GM18951 (cell line): ENCODE results near the gene POU2AF2.

Source experiments
- POLR2A ChIP-seq: IDR thresholded peaks from 4 replicates; pipeline ENCODE4 v1.6.1; 2011; ENCODE audit warnings: mild to moderate bottlenecking; ENCODE audit not compliant: insufficient read length, insufficient read depth; ENCODE audit errors: extremely low read depth
- in situ Hi-C: fragments of 300-500 bp; cut with MboI; formaldehyde crosslinking; loops from one replicate; pipeline ENCODE4 v1.12.0; 2022; ENCODE audit warnings: low sequenced_read_pairs, mixed read lengths, inconsistent platforms; ENCODE audit not compliant: unreplicated experiment

POU2AF2 gene

DNA sequence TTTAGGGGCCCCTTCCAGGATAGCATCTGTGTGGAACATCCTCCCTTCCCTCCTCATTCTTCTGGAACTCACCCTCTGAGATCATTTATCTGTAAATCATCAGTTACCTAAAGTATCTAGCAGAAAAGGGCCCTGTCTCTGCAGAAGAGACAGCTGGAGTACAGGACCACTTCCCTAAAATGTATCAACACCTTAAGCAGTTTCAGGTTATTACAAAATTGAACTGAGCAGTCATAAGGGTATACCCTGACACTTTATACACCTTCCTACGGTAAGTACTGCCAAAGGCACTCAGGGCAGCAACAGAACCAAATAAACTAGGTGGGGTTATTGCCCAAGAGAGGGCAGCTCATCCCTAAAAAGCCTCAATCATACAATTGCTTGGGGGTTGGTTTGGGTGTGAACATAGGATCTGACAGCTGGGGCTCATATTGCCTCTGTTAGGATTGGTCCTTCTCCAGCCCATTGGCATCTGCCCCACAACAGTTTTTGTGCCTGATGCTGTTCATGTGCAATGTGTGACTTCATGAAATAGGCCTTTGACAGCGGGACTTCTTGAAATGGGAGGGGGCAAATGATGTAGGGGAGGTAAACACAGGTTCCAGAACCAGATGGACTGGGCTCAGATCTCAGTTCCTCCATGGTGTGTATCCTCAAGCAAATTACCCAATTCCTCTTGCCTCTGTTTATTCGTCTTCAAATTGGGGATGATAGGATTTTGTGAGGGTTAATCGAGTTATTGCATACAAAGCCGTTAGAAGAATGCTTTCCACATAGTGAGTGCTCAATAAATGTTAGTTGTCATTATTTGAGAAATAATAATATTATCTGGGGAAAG lies 55.7 kb downstream of the POU2AF2 start:
- in situ Hi-C loops = no loop called here
- no peak for TF ChIP-seq POLR2A

DNA sequence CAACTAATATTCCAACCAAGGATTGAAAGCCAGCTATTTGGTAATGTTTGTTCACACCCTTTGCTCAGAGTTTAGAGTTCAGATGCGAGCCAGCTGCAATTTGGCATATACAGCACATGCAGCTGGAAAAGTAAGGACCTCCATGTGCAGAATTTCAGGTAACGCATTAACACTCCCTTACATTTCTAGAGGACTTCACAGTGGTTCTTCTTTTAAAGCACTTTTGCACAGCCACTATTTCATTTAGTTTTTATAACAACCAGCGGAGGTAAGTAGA lies 56.3 kb downstream of the POU2AF2 start:
- in situ Hi-C loops = no loop called here
- no peak for TF ChIP-seq POLR2A

DNA sequence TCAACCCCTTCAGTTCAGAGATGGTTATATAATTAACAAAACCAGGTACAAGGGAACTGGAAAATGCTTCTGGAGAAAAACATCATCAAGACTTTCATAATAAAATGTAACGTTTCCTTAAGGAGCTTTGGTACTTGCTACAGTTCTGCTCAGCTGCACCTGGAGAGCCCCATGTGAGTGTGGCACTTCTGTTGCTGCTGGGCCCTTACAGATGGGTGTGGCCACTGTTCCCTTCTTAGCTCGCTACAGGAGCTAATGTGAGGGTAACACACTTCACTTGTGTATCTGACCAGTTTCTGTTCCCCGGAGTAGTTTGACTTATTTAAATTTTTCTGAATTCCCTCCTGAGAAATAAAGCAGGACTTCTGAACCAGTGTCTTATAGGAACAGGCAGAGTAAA lies 56.8 kb downstream of the POU2AF2 start:
- in situ Hi-C loops = no loop called here
- no peak for TF ChIP-seq POLR2A

DNA sequence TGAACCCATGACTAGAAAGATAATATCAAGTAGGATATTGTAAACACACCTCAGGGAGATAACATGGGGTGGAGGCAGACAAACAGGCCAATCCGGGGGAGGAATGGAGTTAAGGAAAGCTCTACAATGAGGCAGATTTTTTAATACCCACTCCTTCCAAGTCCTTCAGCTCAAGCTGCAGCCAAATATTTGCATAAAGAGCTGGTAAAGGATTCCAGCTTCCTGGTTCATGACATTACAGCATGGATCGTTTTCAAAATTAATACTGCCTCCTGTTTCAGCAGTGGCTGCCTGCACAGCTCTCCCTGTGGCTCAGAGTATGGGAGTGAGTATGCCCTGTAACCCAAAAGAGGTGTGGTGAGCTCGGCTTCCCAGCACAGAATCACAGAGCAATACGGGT lies 57.9 kb downstream of the POU2AF2 start:
- in situ Hi-C loops = no loop called here
- TF ChIP-seq POLR2A = no peak

DNA sequence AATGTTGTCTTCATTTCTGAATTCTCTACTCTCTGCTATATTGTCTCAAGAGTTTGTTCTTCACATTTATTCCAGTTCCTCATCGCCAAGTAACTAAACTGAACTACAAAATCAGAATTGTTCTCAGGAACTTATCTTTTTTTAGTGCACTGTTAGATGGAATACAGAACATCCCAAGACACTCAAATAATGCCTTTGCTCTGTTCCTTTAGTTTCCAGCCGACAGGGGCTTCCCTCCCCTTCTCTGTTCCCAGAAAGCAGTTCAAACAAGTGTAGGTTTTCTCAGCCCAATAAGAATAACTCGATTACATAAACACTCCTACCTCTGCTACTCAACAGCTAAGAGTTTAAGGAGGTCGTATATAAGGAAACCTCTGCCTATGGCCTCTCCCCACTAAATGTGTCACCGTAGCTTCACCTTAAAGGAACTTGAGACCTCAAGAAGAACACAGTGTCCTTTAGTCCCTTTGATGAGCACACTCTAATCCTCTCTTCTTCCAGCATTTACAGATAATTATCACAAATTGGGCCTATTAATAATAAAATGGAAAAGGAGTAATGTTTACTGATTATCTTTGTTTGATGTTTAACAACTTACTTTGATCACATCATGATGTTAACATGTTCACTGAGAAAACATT lies 59.8 kb downstream of the POU2AF2 start:
- TF ChIP-seq POLR2A = no peak
- in situ Hi-C loops = no loop called here

DNA sequence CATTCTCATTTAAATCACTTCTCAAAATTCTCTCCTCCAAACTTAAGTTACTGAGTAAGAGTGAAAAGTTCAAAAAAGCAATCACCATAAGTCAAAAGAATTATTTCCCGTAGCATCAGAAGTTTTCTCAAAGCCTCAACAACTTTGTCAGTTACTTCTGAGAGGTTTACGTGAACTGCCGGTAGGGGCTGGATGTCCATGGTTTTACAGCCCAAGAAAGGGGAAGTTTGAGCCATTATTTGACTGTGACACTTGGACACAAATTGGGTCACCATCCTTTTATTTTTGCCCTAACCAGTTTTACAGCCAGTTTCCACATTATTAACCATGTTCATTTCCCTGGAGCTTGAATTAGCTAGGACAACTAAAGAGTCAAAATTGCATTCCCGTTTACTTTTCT lies 60.4 kb downstream of the POU2AF2 start:
- no peak for TF ChIP-seq POLR2A
- in situ Hi-C loops = no loop called here

DNA sequence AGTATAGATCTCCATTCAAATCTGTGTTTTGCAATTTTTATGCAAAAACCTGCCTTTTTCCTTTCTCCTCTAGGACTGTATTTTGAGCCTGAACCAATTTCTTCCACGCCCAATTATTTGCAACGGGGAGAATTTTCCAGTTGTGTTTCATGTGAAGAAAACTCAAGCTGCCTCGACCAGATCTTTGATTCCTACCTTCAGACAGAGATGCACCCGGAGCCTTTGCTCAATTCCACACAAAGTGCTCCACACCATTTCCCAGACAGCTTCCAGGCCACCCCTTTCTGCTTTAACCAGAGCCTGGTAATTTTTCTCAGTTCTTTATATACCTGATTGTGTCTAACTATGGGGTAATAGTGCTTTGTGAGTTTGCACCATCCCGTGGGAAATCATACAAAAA lies 60.8 kb downstream of the POU2AF2 start:
- no peak for TF ChIP-seq POLR2A
- in situ Hi-C loops = no loop called here

DNA sequence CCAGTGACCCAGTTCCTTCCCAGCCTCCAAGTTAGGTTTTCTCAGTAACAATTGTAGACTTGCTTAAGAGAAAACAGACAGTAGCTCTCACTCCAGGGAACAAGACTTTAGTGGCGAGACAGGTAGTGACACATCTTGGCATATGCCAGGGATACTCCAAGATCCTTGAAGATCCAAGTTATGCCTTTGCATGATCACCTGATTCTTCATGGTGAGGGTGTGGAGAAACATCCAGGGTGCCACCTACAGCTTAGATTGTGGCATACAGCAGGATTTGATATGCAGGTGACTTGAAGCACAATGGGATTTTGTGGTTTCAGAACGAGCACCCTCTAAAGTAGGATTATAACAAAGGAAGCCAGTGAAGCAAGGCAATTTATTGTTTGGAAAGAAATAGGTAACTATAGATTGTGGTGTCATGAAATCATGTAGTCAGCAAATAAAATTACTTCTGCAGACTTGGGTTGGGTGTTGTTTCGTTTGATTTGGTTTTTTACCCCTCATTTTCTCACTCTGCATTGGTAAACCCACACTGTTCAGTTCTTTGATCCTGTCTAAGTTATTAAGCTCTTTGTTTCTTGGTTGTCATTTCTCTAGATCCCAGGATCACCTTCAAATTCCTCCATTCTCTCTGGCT lies 62.1 kb downstream of the POU2AF2 start:
- in situ Hi-C loops = no loop called here
- no peak for TF ChIP-seq POLR2A

DNA sequence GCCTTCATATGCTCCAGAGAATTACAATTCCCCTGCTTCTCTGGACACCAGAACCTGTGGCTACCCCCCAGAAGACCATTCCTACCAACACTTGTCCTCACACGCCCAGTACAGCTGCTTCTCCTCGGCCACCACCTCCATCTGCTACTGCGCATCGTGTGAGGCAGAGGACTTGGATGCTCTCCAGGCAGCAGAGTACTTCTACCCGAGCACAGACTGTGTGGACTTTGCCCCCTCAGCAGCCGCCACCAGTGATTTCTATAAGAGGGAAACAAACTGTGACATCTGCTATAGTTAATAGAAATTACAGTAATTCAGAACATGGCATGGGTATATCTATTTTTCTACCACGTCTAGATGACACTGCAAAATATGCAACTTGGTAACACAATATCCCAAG lies 62.6 kb downstream of the POU2AF2 start:
- in situ Hi-C loops = no loop called here

DNA sequence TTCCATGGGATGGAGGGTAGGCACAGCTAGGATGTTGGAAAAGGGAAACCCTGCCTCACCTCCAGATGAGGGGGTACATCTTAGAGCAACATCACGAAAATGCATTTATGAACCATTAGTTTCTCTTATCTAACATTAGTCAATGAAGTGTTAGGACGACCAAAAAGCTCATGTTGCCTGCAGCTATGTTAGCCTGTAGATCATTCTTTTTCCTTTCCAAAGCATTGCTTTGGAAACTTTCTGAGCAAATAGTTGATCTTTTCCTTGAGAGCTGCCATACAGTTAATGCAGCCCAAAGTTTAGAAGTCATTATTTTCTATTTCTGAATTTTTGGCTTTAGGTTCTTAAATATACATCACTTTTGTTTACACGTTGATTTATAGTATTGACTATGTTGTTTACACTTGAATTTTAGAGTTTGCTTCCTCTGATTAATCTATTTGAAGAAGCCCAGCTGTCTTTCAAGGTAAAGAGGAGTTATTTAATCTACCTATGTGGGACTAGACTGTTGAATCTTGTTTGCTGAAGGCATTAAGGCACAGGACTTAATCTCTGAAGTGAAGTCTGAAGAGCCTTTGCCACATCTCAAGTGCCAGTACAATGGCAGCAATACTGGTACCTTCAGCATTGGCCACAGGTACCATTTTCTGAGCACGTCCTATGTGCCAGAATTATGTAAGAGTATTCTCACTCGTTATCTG lies 63.8 kb downstream of the POU2AF2 start:
- TF ChIP-seq POLR2A = no peak
- in situ Hi-C loops = no loop called here

More for the DNA sequence above, 62.6 kb downstream of the POU2AF2 start:
- TF ChIP-seq POLR2A = no peak

DNA sequence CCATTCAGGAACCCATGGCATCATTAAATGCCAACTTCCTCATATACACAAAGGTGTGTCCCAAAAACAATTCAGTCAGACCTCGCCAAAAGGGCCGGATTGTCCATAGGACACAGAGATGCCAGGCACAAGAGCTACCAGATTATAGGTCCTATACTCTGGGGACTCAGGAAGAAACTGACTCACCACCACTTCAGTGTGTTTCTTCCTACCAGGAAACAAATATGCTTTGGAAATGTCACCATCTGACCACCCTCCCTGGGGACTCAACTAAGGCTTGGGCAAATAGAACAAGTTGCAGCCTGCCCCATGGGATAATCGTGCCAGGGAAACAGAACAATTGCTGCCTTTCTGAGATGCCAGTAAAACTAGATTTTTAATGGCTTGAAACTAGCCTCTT lies 64.6 kb downstream of the POU2AF2 start:
- in situ Hi-C loops = no loop called here
- TF ChIP-seq POLR2A = no peak

DNA sequence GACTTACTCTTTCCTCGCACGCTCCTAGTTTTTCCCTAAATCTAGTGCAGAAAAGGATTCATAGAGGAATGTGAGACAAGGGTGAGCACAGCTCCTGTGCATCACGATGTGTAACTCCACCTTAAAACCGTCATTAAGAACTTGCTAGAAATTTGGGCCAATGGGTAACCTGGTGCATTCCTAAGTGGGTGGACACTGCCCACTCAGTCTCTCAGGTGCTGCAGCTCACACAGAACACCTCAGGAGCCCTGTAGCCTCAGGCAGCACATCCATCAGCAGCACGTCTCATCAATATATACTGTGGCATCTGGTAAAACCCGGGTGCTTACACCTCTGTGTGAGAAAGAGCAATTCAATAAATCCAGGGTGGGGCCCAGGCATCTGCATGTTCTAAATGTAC lies 65.2 kb downstream of the POU2AF2 start:
- no peak for TF ChIP-seq POLR2A
- in situ Hi-C loops = no loop called here

DNA sequence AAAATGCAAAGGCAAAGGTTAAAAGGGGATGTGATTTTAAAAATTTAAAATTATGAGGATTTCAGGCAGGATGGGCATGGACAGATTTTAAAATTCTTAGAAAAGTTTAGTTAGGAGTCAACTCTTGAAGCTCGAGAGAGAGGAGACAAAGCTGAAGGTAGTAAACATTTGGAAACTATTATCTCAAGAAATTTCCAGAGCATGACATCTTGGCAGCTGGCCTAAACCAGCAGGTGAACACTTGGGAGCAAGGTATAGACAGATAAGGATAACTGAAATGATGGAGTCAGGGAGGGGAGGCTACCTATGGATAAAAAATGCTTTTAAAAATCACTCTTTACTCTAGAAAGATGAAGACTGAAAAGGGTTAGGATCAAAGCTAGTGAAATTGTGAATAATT lies 66.6 kb downstream of the POU2AF2 start:
- no peak for TF ChIP-seq POLR2A
- in situ Hi-C loops = no loop called here
